ENCODE data around the gene APMAP.

Gene APMAP

GRCh38 chr20:24914388-24915241 is 77.9 kb downstream of the APMAP start:
- Histone ChIP-seq H2AFZ (ENCODE audit: low read length) (no peak overlapping the region), H3K27me3 (replicated peaks; ENCODE audit: insufficient read depth, low read length) (no peaks in the 10 kb centered on the region), H3K9me2 (replicated peaks; ENCODE audit: insufficient read depth, low read length) (no peaks in the 10 kb centered on the region), H3K4me1 (ENCODE audit: low read length) (peaks cover 14% of the 10 kb centered on the region), H3K36me3 (replicated peaks; ENCODE audit: insufficient read depth, low read length) (no peaks in the 10 kb centered on the region), H3K4me2 (ENCODE audit: low read depth, low read length) (no peak overlapping the region), H3F3A (ENCODE audit: insufficient read depth, low read length) (no peaks in the 10 kb centered on the region), H3K79me2 (ENCODE audit: low read length) (no peaks in the 10 kb centered on the region), H3K4me3 (ENCODE audit: low read length) (no peak overlapping the region), H3K9me3 (replicated peaks; ENCODE audit: insufficient read depth, low read length) (no peaks in the 10 kb centered on the region), H4K20me1 (ENCODE audit: insufficient read depth, low read length) (no peaks in the 10 kb centered on the region), H3K27ac (ENCODE audit: low read length) (no peak overlapping the region), H3K9ac (ENCODE audit: low read length) (no peak overlapping the region)
- no peak for DNase-seq
- no peak for TF ChIP-seq CTCF (IDR thresholded peaks at IDR 0.05; ENCODE audit: low read length)
- no peak for TF ChIP-seq EZH2phosphoT487 (IDR thresholded peaks at IDR 0.05; ENCODE audit: low read length)

- H3K4me2 ChIP-seq (ENCODE audit: low read depth, low read length): no peak overlapping the region
- H2AFZ ChIP-seq (ENCODE audit: low read length): no peak overlapping the region
- no peaks in the 10 kb centered on the region for H4K20me1 ChIP-seq (ENCODE audit: insufficient read depth, low read length)
- H3K4me1 ChIP-seq (ENCODE audit: low read length): peaks cover 4% of the 10 kb centered on the region
- no peaks in the 10 kb centered on the region for H3K79me2 ChIP-seq (ENCODE audit: low read length)
- H3K9me3 ChIP-seq (replicated peaks; ENCODE audit: insufficient read depth, low read length): no peaks in the 10 kb centered on the region
- H3K27me3 ChIP-seq (replicated peaks; ENCODE audit: insufficient read depth, low read length): no peaks in the 10 kb centered on the region
- H3F3A ChIP-seq (ENCODE audit: insufficient read depth, low read length): no peaks in the 10 kb centered on the region
- H3K4me3 ChIP-seq (ENCODE audit: low read length): no peak overlapping the region
- no peak overlapping the region for H3K27ac ChIP-seq (ENCODE audit: low read length)
- no peaks in the 10 kb centered on the region for H3K9me2 ChIP-seq (replicated peaks; ENCODE audit: insufficient read depth, low read length)
- no peaks in the 10 kb centered on the region for H3K36me3 ChIP-seq (replicated peaks; ENCODE audit: insufficient read depth, low read length)
- TF ChIP-seq EZH2phosphoT487 (IDR thresholded peaks at IDR 0.05; ENCODE audit: low read length) (no peak), CTCF (IDR thresholded peaks at IDR 0.05; ENCODE audit: low read length) (no peak), EZH2 (optimal IDR thresholded peaks at IDR 0.05; ENCODE audit: low read depth, low read length) (no peak)
- no peak overlapping the region for H3K9ac ChIP-seq (ENCODE audit: low read length)
- no peak for DNase-seq
Measured at GRCh38 chr20:24913076-24913628, 79.4 kb downstream of the APMAP start.
